ENCODE data around the gene BCL2.

Gene BCL2

GRCh38 chr18:63307551-63308200, 11.9 kb downstream of the BCL2 start:
- no peak for DNase-seq

DNA sequence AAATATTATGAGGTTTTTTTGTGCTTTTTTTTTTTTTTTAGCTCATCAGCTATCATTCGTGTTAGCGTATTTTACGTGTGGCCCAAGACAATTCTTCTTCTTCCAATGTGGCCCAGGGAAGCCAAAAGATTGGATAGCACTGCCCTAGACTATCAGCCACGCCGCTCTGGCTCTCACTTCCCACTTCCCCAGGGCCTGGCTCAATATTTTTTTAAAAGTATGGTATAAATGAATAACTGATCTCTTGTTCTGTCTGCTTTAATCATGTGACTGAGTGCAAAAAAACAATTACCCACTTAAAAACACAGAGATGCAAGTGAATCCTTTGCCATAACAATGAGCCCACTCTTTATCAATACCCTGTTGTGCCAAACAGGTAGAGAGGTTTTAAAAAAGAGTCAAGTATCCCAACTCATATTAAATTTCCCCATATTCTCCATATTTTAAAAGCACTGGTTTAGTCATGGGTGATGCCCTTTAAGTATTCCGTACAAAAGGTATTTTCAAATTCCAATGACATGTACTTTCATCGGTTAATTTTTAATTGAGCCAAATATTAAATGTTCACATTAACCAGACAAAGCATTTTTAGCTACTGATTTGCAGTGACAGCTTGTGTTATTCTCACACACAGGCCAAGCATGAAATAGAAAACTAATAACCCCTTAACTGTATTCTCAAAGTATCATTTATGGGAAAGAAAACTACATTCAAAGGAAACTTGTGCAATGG, 12.6 kb downstream of the BCL2 start:
- DNase-seq: no peak

DNA sequence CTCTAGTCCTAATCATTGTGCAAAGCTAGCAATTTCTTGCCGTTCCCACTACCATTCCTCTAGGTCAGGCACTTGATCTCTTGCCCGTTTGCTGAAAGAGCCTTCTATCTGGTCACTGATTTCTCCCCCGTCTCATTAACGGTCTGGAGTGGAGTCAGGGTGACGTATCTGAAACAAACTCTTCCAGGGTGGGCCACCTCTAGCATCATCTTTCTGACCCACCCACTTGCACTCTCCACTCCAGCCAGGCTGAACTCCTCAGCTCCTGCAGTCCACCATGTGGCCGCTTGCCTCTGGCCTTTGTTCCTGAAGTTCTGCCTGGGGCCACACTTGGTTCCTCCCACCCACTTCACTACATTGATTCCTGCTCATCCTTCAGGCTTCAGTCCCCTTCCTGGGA, 13.3 kb downstream of the BCL2 start:
- DNase-seq: no peak

GRCh38 chr18:63303547-63303946, 16.0 kb downstream of the BCL2 start:
- no peak for DNase-seq

DNA sequence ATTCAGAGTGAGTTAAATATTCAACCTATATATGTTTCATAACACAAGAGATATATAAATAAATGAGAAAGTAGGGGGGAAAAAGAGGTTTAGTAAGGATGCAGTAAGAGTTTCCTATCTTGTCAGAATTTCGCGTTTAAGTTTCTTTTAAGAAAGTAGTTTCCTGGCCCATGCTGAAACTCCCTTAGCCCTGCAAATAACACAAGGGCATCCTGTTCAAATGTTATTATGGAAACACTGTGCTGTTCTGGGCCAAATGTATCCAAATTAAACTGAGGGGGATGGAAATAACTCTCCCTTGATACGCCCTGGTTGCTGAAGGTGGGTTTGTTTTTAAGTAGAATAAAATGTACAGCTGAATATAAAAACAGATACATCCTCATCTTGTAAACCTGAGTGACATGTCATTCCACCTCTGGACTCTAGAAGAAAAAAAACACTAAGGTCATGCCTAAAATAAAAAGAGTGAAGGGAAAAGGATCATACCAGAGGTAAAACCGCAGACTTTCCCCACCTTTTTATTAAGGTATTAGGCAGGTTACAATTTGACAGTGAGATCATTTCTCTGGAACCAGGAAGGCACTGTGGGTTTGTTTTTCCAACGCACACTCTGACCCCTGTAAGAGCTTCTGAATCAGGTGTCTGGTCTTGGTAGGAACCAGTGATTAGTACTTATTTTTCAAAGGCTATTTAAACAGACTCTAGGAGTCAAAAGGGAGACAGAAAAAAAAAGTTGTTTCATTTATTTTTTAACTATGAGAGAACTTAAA, 16.7 kb downstream of the BCL2 start:
- no peak for DNase-seq

GRCh38 chr18:63302220-63302619, 17.3 kb downstream of the BCL2 start:
- no peak for DNase-seq

GRCh38 chr18:63301434-63301833, 18.1 kb downstream of the BCL2 start:
- peak; percentile 37 for DNase-seq

DNA sequence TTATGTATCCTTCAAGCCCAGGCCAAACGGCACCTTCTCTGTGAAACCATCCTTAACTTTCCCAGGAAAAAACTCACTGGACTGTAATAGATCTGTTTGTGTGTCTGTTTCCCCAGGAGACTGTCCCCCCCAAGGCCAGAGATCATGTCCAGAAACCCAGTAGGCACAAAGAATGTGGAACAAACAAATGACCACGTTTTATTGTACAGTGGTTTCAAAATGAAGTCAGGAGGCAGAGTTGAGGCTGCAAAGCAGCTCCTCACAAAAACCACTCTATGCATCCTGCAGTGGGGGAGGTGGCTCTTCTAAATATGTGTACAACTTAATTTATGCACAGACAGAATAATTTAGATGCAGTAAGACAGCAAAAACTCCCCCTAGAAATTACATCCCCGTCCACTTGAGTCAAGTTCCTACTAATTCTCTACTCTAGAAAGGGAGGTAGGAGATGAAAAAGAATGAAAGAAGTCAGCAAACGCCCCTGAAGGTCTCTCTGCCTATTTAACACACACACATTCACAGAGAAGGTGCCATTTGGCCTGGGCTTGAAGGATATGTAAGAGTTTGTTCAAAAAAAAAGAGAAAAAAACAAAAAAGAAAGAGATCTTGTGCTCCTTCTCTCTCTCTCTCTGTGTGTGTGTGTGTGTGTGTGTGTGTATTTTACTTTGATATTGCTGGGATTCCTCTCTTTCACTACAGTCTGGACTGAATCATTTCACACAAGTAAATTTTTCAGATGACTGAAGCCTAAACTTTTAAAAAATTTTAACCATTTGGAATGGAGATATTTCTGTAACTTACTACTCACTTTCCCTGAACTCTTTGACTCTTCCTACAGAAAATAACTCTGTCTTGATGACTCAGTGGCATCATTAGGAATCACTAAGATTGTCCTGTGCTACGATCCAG, 19.5 kb downstream of the BCL2 start:
- peak; percentile 66 for DNase-seq

- DNase-seq: peak; percentile 47
Measured at GRCh38 chr18:63298400-63299365, 20.9 kb downstream of the BCL2 start.

DNA sequence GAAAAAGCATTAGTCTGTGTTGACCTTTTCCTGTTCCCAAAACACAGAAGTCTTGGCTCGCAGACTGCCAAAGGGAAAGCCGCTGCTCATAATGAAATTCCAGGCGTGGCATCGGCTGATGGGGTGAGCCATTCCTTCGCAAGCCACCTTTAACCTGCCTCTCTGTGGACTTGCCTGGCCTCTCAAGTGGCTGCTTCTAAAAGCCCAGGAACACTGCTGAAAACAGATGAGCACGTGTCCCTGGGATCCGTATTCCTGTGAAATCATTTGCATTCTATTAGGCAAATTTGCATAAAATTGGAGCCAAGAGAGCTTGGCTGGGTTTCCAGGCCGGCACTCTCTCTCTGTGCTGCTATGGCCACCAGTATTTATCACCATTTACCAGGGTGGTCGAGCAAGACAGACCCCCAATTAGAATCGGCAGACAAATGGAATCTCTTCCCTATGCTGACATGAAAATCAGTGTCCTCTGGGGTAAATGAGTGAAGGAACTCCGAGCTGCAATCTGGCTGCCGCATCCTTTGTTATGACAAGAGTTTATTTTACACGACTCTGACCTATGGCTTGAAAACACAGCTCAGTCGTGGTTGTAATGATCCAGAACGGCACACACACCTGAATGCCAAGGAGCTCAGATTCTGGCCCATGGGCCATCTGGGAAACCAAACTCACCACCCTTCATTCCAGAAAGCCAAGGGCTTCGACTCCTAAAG, 21.7 kb downstream of the BCL2 start:
- no peak for DNase-seq

GRCh38 chr18:63293935-63294334, 25.6 kb downstream of the BCL2 start:
- DNase-seq: no peak

DNA sequence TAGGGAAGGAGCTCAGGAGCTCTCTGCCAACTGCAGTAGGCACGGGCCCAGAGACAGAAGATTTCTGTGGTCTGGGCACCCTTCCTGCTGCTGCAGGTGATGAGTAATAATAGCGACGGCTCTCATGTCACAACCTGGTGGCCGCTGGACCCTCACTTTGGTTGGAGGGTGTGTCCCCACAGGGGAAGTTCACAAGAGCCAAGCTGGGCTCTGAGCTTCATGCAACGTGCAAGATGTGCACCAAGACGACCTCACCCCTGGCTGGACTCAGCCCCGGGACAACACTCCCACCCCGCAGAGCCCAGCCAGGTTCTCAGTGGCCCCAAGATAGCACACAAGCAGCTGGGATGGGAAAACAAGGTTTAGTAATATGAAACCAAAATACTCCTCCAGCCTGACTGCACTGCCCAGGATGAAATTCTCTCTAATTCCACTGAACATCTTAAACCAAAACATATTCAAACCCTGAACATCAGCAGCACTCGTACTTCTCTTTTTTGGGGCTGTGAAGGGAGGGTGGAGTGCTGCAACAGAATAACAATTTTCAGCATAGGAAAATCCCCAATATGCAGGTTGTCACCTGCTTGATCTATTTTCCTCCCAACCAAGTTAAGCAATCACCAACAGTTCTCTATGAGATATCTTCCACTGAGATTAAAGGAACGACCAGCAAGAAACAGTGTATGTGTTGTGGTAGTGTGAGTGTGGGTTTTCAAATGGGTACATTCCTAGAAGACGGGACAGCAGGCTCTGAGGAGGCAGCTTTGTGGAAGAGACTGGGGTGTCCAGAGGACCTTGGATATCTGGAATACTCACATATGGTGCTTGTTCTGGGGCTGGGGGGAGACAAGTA, 26.5 kb downstream of the BCL2 start:
- peak; percentile 47 for DNase-seq

- no peak for DNase-seq
Measured at GRCh38 chr18:63291278-63291677, 28.3 kb downstream of the BCL2 start.

- DNase-seq: peak; percentile 44
Measured at GRCh38 chr18:63290821-63291200, 28.8 kb downstream of the BCL2 start.

DNA sequence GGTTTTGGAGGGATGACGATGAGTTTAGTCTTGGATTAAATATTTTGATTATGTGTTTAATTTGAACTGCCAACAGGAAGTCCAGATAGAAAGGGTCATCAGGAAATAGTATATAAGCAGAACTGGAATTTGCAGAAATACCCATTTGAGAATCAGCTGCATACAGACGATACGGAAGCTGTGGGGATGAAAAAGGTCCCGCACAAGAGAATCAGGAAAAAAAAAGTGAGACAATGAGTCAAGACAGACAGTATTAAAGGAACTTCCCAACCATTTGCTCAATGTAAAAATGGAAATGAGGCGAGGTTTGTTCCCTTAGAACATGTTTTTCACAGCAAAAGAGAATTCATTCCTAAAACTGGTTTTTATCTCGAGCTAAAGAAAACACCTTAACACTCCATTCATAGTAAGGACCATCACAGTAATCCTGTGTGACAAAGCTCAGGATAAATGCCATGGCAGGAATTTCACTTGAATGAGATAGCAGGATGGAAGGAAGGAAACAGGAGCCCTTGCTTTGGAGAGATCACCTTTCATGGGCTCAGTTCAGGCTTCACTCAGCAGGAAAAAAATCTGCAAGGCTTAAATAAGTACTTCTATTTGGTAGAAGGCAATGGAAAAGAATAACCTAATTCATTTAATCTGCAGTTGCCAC, 29.3 kb downstream of the BCL2 start:
- no peak for DNase-seq

GRCh38 chr18:63288311-63288710, 31.3 kb downstream of the BCL2 start:
- no peak for DNase-seq

DNA sequence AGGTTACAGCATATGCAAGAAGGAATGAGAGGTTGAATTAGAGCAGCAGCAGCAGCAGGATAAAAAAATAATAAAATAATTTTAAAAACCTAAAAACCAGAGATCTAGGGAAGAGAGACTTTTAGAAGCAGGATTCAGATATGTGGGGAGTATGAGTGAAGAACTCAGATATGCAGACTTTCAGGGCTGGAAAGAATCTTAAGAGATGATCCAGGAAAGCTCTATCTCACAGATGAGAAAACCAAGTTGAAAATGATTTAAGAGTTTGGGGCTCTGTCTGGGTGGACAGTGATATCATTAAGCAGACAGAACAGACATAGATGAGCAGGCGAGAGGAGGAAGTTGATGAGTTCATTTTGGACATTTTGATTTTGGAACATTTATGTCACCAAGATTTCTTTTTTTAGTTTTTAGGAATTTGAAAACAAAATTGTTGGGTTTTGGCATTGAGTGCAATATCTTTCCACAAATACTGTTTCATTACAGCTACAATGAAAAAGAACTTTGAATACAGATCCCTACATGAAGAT, 31.8 kb downstream of the BCL2 start:
- no peak for DNase-seq

- DNase-seq: no peak
Measured at GRCh38 chr18:63286926-63287325, 32.6 kb downstream of the BCL2 start.
